GM23248 (cell line): Measurements from ENCODE around the gene NEUROG1. TPM values are rescaled to one million over a fixed set of nuclear protein-coding genes. Genes with fewer than 3 reads are reported as not detected.

Experiments
- DNase-seq: peaks from one replicate; pipeline ENCODE4 v3.0.0-alpha.2; 2015
- H2AFZ ChIP-seq: fragments of 200-600 bp; sonication (generic); 2 replicates; pipeline ENCODE4 v1.6.1; 2016; ENCODE audit warnings: antibody characterized with exemption
- H3F3A ChIP-seq: fragments of 200-600 bp; sonication (generic); 2 replicates; pipeline ENCODE4 v1.6.1; 2016; ENCODE audit warnings: mild to moderate bottlenecking, antibody characterized with exemption, mixed run types; ENCODE audit not compliant: insufficient read depth
- H3K27ac ChIP-seq: fragments of 200-600 bp; sonication (generic); 2 replicates; pipeline ENCODE4 v1.5.1; 2016; ENCODE audit warnings: mild to moderate bottlenecking
- H3K27me3 ChIP-seq: fragments of 200-600 bp; sonication (generic); replicated peaks from 2 replicates; pipeline ENCODE4 v1.6.1; 2016; ENCODE audit warnings: mild to moderate bottlenecking; ENCODE audit not compliant: insufficient read depth
- H3K36me3 ChIP-seq: fragments of 200-600 bp; sonication (generic); 2 replicates; pipeline ENCODE4 v1.6.1; 2016; ENCODE audit warnings: low read depth, mild to moderate bottlenecking
- H3K4me1 ChIP-seq: fragments of 200-600 bp; sonication (generic); 2 replicates; pipeline ENCODE4 v1.6.1; 2016; ENCODE audit warnings: mild to moderate bottlenecking; ENCODE audit not compliant: insufficient read depth
- H3K4me2 ChIP-seq: fragments of 200-600 bp; sonication (generic); one replicate; pipeline ENCODE4 v1.6.1; 2016; ENCODE audit warnings: mild to moderate bottlenecking; ENCODE audit not compliant: unreplicated experiment
- H3K4me3 ChIP-seq: fragments of 200-600 bp; sonication (generic); 2 replicates; pipeline ENCODE4 v1.5.1; 2016; ENCODE audit warnings: mild to moderate bottlenecking
- H3K79me2 ChIP-seq: fragments of 200-600 bp; sonication (generic); 2 replicates; pipeline ENCODE4 v1.6.1; 2016; ENCODE audit warnings: mild to moderate bottlenecking; ENCODE audit not compliant: insufficient read depth
- H3K9ac ChIP-seq: fragments of 200-600 bp; sonication (generic); 2 replicates; pipeline ENCODE4 v1.6.1; 2016; ENCODE audit warnings: mild to moderate bottlenecking
- H3K9me2 ChIP-seq: fragments of 200-600 bp; sonication (generic); 2 replicates; pipeline ENCODE4 v1.6.1; 2016; ENCODE audit warnings: mixed run types, mild to moderate bottlenecking, moderate library complexity; ENCODE audit not compliant: insufficient read depth
- H3K9me3 ChIP-seq: fragments of 200-600 bp; sonication (generic); one replicate; pipeline ENCODE4 v1.6.1; 2017; ENCODE audit warnings: low read depth
- H4K20me1 ChIP-seq: fragments of 200-600 bp; sonication (generic); 2 replicates; pipeline ENCODE4 v1.6.0; 2016; ENCODE audit not compliant: insufficient read depth
- EZH2 ChIP-seq: fragments of 200-600 bp; sonication (generic); IDR thresholded peaks from 2 replicates; pipeline ENCODE4 v1.6.1; 2018; ENCODE audit warnings: antibody characterized with exemption, mild to moderate bottlenecking; ENCODE audit not compliant: insufficient read depth, poor library complexity, severe bottlenecking
- EZH2phosphoT487 ChIP-seq: fragments of 200-600 bp; sonication (generic); IDR thresholded peaks from 2 replicates; pipeline ENCODE4 v1.6.1; 2018; ENCODE audit warnings: antibody characterized with exemption, moderate library complexity, mild to moderate bottlenecking, low read depth; ENCODE audit not compliant: insufficient read depth
- WGBS, 2 experiments: methylation state at CpG; one replicate each; pipeline ENCODE4 v1.1.6; 2015 to 2017; ENCODE audit warnings: low lambda C conversion rate in 2 of 2, low coverage in 1 of 2; ENCODE audit errors: missing lambda C conversion rate in 2 of 2; 5-methylcytosine and 5-hydroxymethylcytosine counted together
- in situ Hi-C: fragments of 300-500 bp; cut with MboI; formaldehyde crosslinking; loops from 2 replicates; pipeline ENCODE4 v1.15.0; 2020
- polyA plus RNA-seq: library from polyadenylated mRNA; unstranded; fragments of >200 nt; fragmentation: Nextera tagmentation; extraction: Ambion mirVana; gene quantifications from 2 replicates; pipeline ENCODE4 v1.2.1, GENCODE V29; 2016
- total RNA-seq: library from RNA; depleted of rRNA; stranded (reverse); fragments of >200 nt; shearing (Covaris generic); gene quantifications from 2 replicates; pipeline ENCODE4 v1.2.3, GENCODE V29; 2014; rRNA removed

Gene NEUROG1
- total and polyA plus RNA-seq, 2 experiments from 2014 or later: not detected

GRCh38 chr5:135486131-135487036 lies 49.4 kb downstream of the NEUROG1 start:
- TF ChIP-seq EZH2: no peak
- H3K4me2 ChIP-seq: no peak overlapping the region
- 0 out of 2 replicates have a peak, but pooled peaks cover 5% of the 10 kb centered on the region for H3K4me1 ChIP-seq
- H4K20me1 ChIP-seq: no peaks in the 10 kb centered on the region
- no peaks in the 10 kb centered on the region for H3K36me3 ChIP-seq
- H3K9me2 ChIP-seq: no peaks in the 10 kb centered on the region
- no peaks in the 10 kb centered on the region for H3K9me3 ChIP-seq
- H2AFZ ChIP-seq: no peak overlapping the region
- no peaks in the 10 kb centered on the region for H3K79me2 ChIP-seq
- no peak overlapping the region for H3K9ac ChIP-seq
- H3K27me3 ChIP-seq: no peaks in the 10 kb centered on the region
- in situ Hi-C loops: no loop called here
- H3K27ac ChIP-seq: no peak overlapping the region
- WGBS, 2 experiments: 73 to 77% methylated on average over 13 of the region's 13 CpGs
- DNase-seq: no peak
- H3K4me3 ChIP-seq: no peak overlapping the region
- H3F3A ChIP-seq: no peaks in the 10 kb centered on the region

DNA sequence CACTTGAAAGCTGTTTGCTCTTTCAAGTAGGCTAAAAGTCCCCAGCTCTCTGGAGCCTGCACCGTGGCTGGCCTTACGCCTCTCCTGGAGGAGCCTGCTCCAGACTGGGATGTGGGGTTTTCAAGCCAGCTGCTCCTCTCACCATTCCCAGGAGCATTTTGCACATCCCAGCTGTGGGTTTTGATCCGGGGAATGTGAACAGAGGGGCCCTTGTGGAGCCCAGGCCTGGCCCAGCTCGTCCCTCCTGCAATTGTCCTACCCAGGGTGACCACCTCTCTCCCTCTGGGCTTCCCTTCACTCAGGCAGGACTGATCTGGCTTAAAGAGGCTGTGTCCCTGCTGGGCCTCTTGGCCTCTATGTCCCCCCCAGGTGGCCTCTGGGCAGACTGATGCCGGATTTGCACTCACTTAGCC lies 51.1 kb downstream of the NEUROG1 start:
- TF ChIP-seq EZH2: no peak
- TF ChIP-seq EZH2phosphoT487: no peak
- 0 out of 2 replicates have a peak, but pooled peaks cover 5% of the 10 kb centered on the region for H3K4me1 ChIP-seq
- no peak overlapping the region for H3K4me3 ChIP-seq
- H3K9me3 ChIP-seq: no peaks in the 10 kb centered on the region
- H3K36me3 ChIP-seq: no peaks in the 10 kb centered on the region
- no peaks in the 10 kb centered on the region for H4K20me1 ChIP-seq
- 50 to 56% methylated on average over 5 of the region's 5 CpGs for whole genome bisulfite sequencing, 2 experiments
- H3K79me2 ChIP-seq: no peaks in the 10 kb centered on the region
- H3K4me2 ChIP-seq: no peak overlapping the region
- peaks cover 4% of the 10 kb centered on the region; the same call in 1 of the 2 replicates for H3K27me3 ChIP-seq
- no peak overlapping the region for H3K27ac ChIP-seq
- no peak overlapping the region for H3K9ac ChIP-seq
- H3F3A ChIP-seq: no peaks in the 10 kb centered on the region
- DNase-seq: no peak
- H2AFZ ChIP-seq: no peak overlapping the region
- in situ Hi-C loops: no loop called here
- no peaks in the 10 kb centered on the region for H3K9me2 ChIP-seq

Other genes starting within 250 kb of the NEUROG1 start
- gene MACROH2A1, start 136.7 kb downstream of the NEUROG1 start, total RNA-seq: 106 and 125 TPM in 2 replicates
- 115 and 117 TPM in 2 replicates for gene MACROH2A1, start 136.7 kb downstream of the NEUROG1 start, polyA plus RNA-seq
- gene DCANP1, start 88.6 kb downstream of the NEUROG1 start, total RNA-seq: not detected in 2 replicates
- gene DCANP1, start 88.6 kb downstream of the NEUROG1 start, polyA plus RNA-seq: not detected in 2 replicates
- not detected in 2 replicates for gene TIFAB, start 83.6 kb downstream of the NEUROG1 start, total RNA-seq
- gene TIFAB, start 83.6 kb downstream of the NEUROG1 start, polyA plus RNA-seq: not detected in 2 replicates
- 1.3 TPM in 1 of 2 replicates, not detected in the other for gene CXCL14, start 43.0 kb upstream of the NEUROG1 start, total RNA-seq
- 0.63 and 0.88 TPM in 2 replicates for gene CXCL14, start 43.0 kb upstream of the NEUROG1 start, polyA plus RNA-seq